GM21717 (cell line): ENCODE data around the gene PPFIBP2.

Experiments
- ATAC-seq: cut with Tn5 transposase; IDR thresholded peaks from one replicate; pipeline ENCODE4 v1.9.1; 2021; ENCODE audit warnings: mild to moderate bottlenecking, moderate library complexity; ENCODE audit not compliant: unreplicated experiment

PPFIBP2 gene

DNA sequence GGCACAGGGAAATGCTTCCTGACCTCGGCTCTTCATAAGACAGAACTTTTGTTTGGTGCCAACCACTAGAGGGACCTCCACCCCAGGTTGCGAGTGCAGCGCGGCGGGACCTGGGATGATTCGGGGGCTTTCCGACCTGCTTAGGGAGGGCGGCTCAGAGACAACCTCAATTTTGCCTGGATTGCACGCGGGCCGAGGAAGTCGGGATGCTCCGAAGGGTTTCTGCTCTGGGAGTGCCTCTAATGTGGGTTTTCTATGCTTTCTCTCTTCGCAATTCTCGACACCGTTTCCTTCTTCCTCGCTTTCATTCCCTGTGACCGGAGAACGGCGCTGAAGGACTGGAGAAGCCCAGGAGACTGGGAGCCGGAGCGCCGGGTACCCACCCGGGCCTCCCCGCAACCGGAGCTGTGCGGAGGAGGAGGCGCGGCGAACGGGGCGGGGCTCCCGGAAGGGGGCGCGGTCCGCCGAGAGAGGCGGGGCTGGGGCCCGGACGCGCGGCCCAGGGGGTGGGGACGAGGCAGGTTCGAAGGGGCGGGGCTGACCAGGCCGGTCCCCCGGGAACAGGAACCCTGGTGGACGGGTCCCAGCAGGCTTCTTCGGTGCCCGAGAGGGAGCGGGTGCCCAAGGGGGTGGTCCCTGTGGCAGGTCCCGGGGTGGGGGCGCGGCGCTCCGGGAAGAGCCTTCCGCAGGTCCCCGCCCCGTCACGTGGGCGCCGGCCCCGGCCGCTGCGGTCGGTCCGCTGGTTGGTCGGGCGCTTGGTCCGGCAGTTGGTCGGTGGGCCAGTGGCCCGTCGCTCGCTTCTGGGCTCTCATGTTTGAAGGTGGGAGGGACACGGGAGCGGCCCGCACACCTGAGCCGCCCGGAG, at the start of gene PPFIBP2:
Gene PPFIBP2 (plus strand): TSS at position 766 of the 865 bp plus-strand sequence. CDS start 35,477 bp downstream, outside the sequence.
- peak; percentile 70 for ATAC-seq

DNA sequence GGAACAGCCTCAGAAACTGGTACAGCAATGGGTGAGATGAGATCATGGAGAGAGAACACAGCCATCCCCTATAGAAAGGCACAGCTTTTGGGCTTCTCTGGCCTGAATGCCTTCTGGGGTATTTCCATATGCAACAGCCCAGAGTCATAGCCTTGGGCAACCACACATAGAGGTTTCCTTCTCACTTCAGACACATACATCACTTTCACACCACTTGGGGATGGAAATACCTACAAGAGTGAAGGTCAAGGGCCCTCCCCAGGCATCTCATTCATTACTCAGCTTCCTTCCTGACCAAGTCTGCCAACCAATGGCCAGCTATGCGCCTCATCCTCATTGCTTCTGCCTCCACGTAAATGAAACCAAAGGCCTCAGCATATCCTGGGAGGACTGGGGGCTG, 46.1 kb upstream of the PPFIBP2 start:
- no peak for ATAC-seq

DNA sequence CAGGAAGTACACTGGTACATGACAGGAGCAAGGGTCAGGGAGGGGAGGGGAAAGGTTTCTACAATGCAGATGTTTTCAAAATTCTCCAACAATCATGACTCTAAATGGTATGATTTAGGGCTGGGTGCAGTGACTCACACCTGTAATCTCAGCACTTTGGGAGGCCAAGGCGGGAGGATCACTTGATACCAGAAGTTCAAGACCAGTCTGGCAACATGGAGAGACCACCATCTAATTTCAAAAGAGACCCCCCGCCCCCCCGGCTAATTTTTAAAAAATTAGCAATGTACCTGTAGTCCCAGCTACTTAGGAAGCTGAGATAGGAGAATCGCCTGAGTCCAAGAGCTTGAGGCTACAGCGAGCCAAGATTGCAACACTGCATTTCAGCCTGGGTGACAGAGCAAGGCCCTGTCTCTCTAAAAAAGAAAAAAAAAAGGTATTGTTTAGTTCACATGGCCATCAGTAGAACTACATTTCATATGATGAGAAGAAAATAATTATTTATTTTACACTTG, 44.4 kb upstream of the PPFIBP2 start:
- no peak for ATAC-seq

DNA sequence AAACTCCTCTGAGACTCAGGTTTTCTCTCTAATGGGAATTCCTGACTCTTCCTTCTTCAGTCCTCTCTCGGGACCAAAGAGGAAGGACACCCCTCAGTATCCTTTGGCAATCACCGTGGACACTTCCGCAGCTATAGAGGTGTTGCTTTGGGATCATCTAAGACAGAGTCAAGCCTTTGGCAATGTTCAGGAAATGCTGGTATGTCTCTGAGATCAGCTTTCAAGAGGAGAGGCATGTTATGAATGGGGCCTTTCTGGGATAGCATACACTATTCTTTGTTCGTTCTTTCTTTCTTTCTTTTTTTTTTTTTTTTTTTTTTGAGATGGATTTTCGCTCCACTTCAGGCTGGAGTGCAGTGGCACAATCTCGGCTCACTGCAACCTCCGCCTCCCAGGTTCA, 42.7 kb upstream of the PPFIBP2 start:
- ATAC-seq = no peak

DNA sequence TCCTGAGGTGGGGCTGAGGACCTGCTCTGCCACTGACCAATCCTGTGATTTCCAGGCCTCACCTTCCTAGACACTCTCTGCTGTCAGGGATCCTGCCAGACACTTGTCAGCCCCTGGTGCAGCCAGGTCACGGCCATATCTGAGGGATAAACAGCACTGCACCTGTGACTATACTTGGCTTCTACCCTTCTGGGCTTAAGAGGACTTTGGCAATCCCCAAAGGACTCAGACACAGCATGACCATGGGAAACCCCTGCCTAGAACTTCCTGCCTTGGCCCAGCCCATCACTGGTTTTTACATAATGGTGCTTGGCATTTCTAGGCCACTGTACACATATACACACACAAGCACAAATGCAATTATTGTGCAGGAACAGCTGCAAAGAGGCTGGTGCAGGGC, 40.1 kb upstream of the PPFIBP2 start:
- peak; percentile 74 for ATAC-seq

DNA sequence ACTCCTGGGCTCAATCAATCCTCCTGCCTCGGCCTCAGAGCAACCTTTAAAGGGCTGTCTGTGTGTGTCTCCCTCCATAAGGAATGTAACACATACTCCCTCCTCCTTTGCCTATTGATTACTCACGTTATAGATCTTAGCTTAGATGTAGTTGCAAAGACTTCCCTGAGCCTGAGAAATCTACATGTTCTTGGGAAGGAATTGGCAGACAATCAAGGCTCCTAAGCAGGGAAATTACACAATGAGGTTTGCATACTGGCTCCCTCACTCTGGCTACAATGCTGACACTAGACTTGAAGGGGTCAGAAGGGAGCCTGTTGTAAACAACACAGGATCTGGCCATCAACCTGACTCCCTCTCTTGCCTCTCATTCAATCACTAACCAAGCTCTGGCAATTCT, 33.7 kb upstream of the PPFIBP2 start:
- no peak for ATAC-seq

DNA sequence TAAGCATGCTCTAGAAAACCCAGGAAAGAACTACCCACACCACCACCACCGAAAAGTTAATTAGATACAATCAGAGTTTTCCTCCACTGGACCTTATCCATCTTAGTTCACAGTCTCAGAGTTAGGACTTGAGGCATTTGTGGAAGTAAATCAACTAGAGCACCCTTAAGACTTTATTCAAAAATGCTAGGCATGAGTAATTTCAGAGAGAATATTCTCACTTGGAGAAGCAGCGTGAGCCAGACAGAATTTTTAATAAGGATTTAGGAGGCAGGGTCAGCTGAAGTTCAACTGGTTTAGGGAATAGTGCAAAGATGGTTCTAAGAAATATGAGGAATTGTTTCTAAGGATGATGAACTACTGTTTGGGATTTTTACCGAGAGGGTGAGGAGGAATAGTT, 29.7 kb upstream of the PPFIBP2 start:
- ATAC-seq = no peak

DNA sequence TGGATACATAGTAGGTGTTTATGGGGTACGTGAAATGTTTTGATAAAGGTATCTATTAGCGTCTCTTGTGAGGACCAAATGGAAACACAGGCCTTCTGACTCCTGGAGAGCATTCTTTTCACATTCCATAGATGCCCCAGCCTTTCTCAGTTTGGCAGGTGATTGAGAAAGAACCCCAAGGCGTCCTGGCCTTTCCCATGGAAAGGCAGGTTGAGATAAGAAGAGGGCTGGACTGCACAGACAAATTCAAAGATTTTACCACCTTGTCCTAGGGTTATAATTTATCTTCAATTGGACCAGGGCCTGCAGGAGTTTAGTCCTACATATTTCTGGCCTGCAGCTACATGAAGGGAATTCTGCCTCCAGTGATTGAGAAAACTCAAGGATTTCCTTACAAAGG, 29.2 kb upstream of the PPFIBP2 start:
- no peak for ATAC-seq

DNA sequence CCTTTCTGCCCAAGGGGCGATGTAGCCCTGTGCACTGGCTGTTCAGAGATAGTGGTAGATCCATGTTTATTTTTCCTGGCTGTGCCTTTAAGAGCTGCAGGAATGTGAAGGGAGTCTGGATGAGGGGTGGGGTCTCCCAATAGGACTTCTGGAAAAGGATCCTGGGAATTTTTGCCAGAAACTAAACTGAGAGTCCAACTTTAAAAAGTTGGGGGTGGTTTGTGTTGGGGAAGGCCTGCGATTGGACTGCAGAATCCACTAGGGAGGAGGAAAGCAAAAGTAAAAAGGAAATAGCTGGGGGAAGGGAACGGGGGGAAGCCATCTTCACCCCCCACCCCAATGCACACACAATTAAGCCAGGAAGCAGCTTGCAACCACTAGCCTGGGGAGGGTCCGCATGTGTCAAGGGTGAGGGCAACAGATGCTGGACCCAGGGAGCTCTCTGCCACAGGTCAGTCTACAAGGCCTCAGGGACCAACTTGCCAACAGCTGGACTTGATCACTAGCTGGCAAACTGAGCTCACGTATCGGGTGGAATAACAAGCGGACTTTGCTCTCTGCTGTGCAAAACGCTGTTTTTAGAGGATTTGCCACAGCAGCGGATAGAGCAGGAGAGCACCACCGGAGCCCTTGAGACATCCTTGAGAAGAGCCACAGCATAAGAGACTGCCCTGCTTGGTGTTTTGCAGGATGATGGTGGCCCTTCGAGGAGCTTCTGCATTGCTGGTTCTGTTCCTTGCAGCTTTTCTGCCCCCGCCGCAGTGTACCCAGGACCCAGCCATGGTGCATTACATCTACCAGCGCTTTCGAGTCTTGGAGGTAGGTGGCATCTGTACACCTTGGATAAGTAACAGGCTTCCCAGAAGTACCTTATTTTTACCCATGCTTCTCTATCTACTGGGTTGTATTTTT, 28.4 kb upstream of the PPFIBP2 start, which contains the start of gene OLFML1:
Gene OLFML1 (plus strand): TSS at position 321 of the 912 bp plus-strand sequence. CDS start 370 bp downstream, at position 691.
- ATAC-seq = no peak

DNA sequence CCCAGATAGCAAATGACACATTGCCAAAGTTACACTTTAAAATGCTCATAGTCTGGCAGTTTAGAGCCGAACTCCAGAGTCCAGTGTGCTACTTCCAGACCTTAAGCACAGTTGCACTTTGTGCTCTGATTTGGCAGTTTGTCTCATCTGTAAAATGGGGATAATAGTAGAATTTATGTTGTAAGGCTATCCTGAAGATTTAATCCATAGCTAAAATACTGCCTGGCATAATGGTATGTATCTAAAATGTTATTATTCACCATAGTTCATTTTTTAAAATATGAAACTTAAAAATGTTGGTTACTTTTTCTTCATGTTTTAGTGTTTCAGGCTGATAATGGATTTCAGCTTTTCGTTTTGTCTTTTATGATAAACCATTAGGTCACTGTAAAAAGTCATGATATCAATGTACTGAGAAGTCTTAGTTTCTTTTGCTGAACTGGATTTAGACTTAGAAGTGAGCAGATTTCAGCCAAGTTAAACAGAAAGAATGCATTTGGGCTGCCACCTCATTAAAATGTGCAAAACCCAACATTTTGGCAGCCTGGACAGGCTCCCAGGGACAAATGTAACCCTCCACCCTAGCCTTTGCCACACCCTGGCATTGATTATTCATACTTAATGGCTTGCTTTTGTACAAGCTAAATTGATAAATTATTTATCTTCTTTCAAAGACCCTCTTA, 27.6 kb upstream of the PPFIBP2 start:
- no peak for ATAC-seq

DNA sequence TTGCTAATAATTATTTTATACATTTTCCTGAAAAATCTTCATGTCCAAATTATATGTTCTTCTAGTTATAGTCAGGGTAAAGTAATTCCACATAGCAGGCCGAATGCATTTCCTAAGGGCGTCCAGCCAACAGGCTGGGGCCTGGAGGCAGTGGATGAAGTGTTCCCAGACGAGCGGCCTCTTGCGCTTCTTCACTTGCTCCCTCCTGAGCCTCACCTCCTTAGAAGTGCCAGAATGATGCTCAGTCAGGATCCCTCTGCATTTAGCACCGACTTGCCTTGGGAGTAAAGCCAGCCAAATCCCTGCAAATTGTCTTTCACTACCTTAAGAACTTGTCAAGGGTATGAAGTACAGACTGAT, 27.0 kb upstream of the PPFIBP2 start:
- ATAC-seq = no peak

DNA sequence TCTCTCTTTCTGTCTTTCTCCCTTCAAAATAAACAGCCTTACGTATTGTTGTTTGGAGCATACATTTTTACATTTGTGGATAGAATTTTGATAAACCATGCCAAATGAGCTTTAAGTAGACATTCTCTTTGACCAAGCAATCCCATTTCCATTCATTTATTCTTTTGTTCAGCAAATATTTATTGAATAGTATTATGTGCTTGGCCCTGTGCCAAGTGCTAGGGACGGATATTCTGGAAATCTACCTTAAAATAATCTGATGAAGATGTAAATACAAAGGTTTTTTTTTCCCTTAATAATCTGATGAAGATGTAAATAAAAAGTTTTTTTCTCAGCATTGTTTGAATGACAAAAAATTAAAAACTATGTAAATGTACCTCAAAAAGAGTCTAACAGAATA, 26.4 kb upstream of the PPFIBP2 start:
- no peak for ATAC-seq

DNA sequence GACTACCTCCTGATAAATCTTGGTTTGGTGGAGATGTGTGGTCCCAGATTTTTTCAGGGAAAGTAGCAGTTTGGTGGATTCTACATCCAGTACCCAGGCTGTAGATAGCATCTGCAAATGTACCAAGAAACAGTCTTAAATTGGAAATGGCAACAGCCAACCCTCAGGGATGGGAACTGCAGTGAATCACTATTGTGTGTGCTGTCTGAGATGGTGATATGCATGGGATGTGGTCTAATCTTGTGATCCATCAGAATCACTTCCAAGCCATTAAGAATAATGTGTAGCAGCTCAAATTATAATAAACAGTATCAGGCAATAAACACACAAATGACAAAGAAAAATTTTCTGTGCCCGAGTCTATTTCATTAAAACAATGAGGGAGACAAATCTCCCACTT, 25.1 kb upstream of the PPFIBP2 start:
- no peak for ATAC-seq

DNA sequence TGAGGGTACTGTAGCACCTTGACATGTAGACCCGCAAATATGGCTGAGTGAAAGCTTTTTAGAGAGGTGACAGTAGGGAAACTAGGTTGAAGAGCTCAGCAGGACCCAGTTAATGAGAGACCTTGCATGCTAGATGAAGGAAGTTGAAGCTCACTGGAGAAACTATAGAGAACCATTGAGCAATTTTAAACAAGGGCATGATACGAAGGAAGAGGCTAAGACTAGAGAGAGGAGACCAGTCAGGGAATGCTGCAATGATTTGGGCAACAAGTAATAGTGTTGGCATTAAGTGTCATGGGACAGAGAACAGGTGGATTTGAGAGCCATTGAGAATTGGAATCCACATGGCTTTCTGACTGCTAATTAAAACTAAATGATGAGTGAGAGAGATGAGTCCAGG, 24.4 kb upstream of the PPFIBP2 start:
- no peak for ATAC-seq

DNA sequence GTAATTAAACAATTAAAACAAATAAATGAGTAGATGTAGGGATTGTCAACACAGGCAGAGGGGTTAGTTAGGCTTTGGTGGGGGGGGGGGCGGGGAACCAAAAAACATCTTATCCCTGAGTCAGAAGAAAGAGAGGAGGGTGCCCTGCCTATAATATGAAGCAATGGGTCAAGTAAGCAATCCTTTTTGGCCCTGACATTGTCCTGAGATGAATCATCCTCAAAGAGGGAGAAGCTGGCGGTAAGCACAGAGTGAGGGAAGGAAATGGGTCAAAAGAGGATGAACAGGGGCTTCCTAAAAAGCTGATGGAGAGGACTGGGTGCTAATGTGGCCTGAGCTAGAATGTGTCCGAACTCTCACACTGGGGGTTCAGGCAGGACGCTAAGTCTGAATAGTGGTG, 23.7 kb upstream of the PPFIBP2 start:
- no peak for ATAC-seq

DNA sequence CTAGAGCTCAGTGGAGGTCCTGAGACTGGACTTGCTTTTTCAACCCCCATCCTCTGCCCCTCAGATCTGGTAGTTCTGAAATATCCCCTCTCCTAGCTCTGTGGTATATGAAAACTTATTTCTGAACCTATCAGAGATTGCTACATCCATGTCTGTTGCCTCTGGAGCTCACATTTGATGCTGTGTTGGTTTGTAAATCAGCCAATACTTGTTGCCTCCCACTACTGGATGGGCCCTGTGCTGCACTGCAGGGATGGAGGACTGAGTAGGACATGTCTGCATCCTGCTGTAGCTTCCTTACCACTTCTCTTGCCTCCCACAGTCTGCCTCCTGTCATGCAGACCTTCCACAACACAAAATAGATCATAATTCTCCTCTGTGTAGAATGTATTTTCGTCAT, 23.3 kb upstream of the PPFIBP2 start:
- ATAC-seq = no peak

DNA sequence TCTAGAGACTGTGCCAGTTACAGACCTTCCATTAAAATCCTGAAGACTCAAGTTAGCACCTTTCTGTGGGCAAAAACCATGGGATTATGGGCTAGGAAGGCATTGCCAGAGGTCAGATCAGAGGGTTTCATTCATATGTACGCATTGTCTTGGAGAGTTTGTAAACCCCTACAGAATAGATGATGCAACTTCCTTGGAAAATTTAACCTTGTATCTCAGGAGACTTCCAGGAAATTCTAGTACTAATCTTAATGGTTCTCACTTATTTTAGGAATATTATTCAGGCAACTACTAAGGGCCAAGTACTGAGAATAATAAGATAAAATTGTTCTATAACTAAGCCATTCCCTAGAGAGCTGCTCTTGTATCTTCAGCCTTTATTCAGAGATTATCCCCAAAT, 21.5 kb upstream of the PPFIBP2 start:
- ATAC-seq = no peak

DNA sequence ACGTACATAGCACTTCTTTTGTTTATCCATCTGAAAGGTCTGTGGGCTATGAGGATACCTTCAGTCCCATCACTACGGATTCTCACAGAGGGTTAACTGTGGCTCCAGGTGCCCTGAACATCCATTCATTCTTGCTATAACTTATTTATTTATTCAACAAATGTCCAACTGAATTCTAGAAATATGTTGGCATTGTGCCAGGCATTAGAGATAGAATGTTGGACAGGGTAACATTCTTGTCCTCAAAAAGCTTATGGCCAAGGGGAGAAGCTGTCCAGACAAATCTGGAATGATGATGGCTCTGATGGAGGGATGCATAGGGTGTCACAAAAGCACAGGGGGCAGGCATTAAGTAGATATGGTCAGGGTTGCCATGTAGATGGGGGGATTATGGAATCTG, 20.1 kb upstream of the PPFIBP2 start:
- no peak for ATAC-seq

DNA sequence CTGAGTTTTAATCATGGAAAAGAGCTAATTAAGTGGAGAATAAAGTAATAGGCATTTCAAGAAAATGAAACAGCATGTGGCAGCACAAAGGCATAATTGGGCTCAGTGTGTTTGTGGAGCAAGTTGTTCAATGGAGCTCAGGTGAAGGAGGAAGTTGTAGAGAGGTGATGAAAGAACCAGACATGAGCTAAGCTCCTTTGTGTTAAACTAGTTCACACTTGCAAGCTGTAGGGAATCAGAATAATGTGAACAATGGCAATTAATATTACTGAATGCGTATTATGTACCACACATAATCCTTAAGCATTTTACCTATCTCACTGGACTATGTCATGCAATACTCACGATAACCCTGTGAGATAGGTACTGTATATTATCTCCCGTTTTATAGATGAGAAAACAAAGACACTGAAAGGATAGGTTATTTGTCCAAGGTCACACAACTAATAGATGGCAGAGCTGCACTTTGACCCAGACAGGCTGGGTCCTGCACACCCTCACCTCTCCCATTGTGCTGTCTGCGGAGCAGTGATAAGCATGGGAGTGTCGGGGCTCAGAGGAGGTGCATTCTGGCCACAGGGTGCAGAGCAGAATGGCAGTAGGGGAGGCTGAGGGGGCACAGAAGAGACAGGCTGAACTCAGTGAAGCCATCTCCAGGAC, 19.6 kb upstream of the PPFIBP2 start:
- ATAC-seq = no peak

DNA sequence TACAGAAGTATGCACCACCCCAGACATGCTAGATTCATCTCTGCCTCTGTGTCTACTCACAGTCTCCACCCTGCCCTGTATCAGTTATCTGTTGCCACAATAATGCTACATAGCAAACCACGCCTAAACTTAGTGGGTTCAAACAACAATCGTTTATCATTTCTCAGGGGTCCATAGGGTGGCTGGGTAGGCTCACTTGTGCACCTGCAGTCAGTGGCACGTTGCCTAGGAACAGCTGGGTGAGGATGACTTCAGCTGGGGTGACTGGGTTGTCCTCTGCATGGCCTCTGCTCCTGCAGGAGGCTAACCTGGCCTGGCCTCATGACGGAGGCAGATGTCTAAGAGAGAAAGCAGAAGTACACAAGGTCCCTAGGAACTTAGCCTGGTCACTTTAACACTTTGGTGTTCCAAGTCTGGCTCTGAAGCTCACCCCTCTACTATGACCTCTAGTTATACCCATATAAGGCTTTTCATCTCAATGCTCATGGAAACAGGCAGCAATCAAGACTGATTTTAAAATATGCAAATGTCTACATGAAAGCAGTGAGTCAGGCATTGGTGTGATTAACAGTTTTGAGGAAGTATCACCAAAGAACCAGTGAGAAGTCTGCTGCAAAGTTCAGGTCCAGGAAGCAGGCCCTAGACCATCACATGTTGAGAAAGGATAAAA, 17.8 kb upstream of the PPFIBP2 start:
- ATAC-seq = peak; percentile 91
